Measurements from ENCODE around the gene CACNA1F.

Gene CACNA1F

DNA sequence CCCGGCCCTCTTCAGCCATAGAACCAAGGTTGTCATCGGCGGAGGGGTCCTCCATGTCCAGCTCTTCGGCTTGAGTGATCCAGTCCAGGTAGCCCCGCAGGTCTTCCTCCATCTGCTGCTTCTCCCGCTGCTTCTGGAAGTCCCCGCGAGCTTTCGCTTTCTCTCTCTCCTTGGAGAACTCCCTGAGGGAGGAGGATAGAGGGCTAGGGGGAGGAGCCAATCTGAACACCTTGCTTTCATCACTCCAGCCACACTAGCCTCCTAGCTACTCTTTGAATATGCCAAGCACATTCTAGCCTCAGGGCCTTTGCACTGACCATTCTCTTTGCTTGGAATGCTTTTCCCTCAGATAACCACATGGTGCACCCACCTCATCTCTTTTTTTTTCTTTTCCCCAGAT lies 6.2 kb downstream of the CACNA1F start:
- peaks cover 29% of the 10 kb centered on the region for H3K27me3 Mint-ChIP-seq
- peaks cover 19% of the 10 kb centered on the region for H3K4me1 Mint-ChIP-seq
- no peak for ATAC-seq
- H3K9me3 Mint-ChIP-seq, result peaks cover 6% of the 10 kb centered on the region
- no peak overlapping the region for H3K4me3 Mint-ChIP-seq
- no peaks in the 10 kb centered on the region for H3K36me3 Mint-ChIP-seq
- H3K27ac Mint-ChIP-seq, result no peak overlapping the region

DNA sequence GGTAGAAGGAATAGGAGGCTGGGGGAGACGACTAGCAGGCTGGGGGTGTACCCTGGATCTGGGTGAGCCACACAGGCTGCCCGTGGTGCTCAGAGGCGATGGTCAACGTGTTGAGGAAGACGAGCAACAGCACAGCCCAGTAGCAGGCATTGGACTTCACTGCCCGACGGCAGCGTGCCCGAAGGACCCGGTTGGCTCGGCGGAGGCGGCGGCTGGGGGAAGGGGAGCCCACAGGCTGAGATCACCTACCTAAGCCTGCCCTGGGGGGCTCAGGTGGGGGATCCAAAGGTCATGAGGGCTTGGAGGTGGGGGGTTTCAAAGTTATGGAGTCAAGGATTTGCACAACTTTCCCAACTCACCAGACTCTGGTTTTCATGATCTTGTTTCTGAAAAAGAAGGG lies 7.3 kb downstream of the CACNA1F start:
- Mint-ChIP-seq H3K27ac (no peak overlapping the region), H3K4me1 (peaks cover 12% of the 10 kb centered on the region), H3K9me3 (peaks cover 6% of the 10 kb centered on the region), H3K27me3 (peaks cover 29% of the 10 kb centered on the region), H3K36me3 (no peaks in the 10 kb centered on the region), H3K4me3 (no peak overlapping the region)
- ATAC-seq, result no peak

DNA sequence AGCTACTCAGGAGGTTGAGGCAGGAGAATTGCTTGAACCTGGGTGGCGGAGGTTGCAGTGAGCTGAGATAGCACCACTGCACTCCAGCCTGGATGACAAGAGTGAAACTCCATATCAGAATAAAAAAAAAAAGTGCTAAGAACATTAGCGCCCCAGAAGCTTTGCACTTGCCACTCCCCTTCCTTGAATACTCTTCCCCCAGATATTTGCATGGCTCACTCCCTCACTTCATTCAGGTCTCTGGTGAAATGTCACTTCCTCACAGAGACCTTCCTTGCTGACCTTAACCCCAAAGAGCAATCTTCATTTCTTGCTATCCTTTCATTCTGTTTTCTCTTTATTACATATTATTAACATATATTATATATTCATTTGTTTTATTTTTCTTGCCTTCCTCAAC lies 11.3 kb downstream of the CACNA1F start:
- no peak overlapping the region for H3K27ac Mint-ChIP-seq
- no peaks in the 10 kb centered on the region for H3K36me3 Mint-ChIP-seq
- H3K27me3 Mint-ChIP-seq, result peaks cover 29% of the 10 kb centered on the region
- no peak for ATAC-seq
- H3K9me3 Mint-ChIP-seq, result peaks cover 6% of the 10 kb centered on the region
- H3K4me1 Mint-ChIP-seq, result peaks cover 7% of the 10 kb centered on the region
- H3K4me3 Mint-ChIP-seq, result no peak overlapping the region

DNA sequence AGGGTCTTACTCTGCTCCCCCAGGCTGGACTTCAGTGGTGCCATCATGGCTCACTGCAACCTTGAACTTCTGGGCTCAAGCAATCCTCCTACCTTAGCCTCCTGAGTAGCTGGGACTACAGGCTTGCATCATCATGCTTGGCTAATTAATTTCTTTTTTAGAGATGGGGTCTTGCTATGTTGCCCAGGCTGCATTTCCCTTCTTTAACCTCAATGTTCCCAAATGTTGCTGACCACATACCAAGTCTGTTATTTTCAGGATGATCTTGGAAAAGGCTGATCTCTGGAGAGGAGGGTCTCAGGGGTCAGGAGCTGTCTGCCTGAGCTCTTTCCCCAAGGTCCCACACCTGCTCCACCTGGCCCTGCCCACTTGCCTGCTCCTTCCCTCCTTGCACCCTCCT lies 13.0 kb downstream of the CACNA1F start:
- peaks cover 36% of the 10 kb centered on the region for H3K27me3 Mint-ChIP-seq
- H3K4me3 Mint-ChIP-seq, result no peak overlapping the region
- no peaks in the 10 kb centered on the region for H3K36me3 Mint-ChIP-seq
- H3K9me3 Mint-ChIP-seq, result peaks cover 6% of the 10 kb centered on the region
- no peak overlapping the region for H3K27ac Mint-ChIP-seq
- no peak for ATAC-seq
- H3K4me1 Mint-ChIP-seq, result peaks cover 7% of the 10 kb centered on the region

DNA sequence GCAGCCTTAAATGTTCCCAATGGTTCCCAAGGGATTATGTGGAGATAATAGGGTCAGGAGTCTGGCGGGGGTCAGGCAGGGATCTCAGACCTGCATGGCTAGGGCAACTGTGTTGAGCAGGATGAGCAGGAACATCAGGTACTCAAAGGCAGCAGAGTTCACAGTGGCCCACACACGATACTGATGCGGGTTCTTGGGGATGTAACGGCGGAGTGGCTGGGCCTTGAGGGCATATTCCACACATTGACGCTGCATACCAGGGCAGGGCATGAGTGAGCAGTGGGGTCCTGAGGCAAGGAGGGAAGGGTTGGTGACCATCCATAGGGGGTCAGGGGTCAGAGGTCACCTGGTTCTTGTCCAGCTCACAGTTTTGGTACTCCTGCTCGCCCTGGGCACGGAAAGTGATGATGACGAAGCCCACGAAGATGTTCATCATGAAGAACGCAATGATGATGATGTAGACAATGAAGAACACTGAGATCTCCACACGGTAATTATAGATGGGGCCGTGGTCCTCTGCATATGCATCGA lies 18.1 kb downstream of the CACNA1F start:
- Mint-ChIP-seq H3K4me1 (no peaks in the 10 kb centered on the region), H3K9me3 (peaks cover 6% of the 10 kb centered on the region), H3K4me3 (no peak overlapping the region), H3K27ac (no peak overlapping the region), H3K36me3 (no peaks in the 10 kb centered on the region), H3K27me3 (peaks cover 8% of the 10 kb centered on the region)
- no peak for ATAC-seq

DNA sequence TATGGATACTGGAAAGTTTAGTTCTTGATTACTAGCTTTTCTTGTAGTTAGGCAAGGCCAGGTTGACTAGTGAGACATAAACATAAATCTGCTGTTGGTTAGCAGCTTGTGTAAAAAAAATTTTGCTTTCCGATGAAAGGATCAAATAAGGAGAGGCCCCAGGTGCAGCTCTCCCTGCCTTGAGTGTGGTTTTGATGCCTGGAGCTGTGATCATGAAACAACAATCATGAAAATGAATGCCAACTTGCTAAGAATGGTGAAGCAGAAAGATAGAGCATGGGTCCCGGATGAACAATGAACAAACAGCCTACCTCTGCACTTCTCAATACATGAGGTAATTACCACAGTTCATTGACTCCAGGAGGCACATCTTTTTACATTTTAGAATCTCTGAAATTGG lies 18.7 kb downstream of the CACNA1F start:
- ATAC-seq, result no peak
- Mint-ChIP-seq H3K9me3 (peaks cover 6% of the 10 kb centered on the region), H3K27me3 (peaks cover 8% of the 10 kb centered on the region), H3K27ac (no peak overlapping the region), H3K36me3 (no peaks in the 10 kb centered on the region), H3K4me3 (no peak overlapping the region), H3K4me1 (no peaks in the 10 kb centered on the region)

DNA sequence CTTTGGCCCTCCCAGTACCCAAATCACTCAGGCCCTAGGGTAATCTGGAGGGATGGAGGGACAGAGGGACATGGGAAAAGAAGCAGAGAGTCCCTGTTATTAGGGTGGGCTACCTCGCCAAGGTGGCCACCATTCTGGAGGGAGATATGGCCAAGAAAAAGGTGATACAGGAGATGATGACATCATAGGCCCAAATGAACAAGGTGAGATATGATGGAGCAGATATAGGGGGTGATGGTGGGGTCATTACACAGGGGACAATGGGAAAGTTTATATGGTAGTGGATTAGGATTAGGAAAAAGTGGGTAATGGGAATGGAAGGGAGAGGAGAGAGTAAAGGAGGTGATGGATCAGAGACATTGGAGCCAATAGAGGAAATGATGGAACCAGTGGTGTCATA lies 20.3 kb downstream of the CACNA1F start:
- no peaks in the 10 kb centered on the region for H3K4me1 Mint-ChIP-seq
- ATAC-seq, result no peak
- peaks cover 8% of the 10 kb centered on the region for H3K27me3 Mint-ChIP-seq
- H3K36me3 Mint-ChIP-seq, result no peaks in the 10 kb centered on the region
- no peak overlapping the region for H3K4me3 Mint-ChIP-seq
- no peak overlapping the region for H3K27ac Mint-ChIP-seq
- H3K9me3 Mint-ChIP-seq, result peaks cover 6% of the 10 kb centered on the region

DNA sequence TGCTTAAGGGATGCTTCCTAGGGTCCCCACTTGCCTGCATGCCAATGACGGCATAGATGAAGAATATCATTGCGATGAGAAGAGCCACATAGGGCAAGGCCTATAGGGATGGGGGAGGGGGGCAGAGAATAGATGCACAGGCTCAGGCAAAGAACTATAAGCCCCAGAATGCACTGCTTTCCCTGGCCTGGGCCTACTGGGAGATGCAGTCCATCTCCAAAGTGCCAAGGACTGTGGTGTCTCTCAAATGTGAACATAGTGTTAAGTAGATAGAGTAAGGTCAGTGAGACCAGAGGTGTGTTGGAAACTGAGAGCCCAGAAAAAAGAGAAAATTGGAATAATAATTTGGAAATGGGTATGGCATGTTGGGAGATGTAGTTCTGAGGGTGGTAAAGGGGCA lies 20.9 kb downstream of the CACNA1F start:
- H3K27me3 Mint-ChIP-seq, result peaks cover 8% of the 10 kb centered on the region
- no peak overlapping the region for H3K4me3 Mint-ChIP-seq
- no peak for ATAC-seq
- H3K9me3 Mint-ChIP-seq, result peaks cover 6% of the 10 kb centered on the region
- no peak overlapping the region for H3K27ac Mint-ChIP-seq
- H3K36me3 Mint-ChIP-seq, result no peaks in the 10 kb centered on the region
- no peaks in the 10 kb centered on the region for H3K4me1 Mint-ChIP-seq

DNA sequence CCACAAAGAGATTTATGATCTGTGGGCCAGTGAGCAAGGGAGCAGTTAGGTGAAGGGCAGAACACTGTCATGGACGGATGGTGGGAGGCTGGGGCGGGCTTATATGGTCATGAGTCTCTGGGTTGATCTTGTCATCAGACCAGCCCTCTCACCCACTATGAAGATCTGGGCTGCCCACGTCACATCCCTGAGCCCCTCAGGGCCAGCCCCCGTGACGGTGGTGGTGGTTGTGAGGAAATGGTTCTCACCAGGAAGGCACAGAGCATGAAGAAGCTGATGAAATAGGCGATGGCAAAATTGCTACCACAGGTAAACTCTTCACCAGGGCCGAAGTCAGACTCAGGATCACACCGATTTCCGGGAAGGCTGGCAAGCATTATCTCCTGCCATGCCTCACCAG lies 22.1 kb downstream of the CACNA1F start:
- H3K4me3 Mint-ChIP-seq, result no peak overlapping the region
- peaks cover 7% of the 10 kb centered on the region for H3K27me3 Mint-ChIP-seq
- ATAC-seq, result no peak
- H3K4me1 Mint-ChIP-seq, result no peaks in the 10 kb centered on the region
- H3K36me3 Mint-ChIP-seq, result no peaks in the 10 kb centered on the region
- no peak overlapping the region for H3K27ac Mint-ChIP-seq
- peaks cover 6% of the 10 kb centered on the region for H3K9me3 Mint-ChIP-seq

DNA sequence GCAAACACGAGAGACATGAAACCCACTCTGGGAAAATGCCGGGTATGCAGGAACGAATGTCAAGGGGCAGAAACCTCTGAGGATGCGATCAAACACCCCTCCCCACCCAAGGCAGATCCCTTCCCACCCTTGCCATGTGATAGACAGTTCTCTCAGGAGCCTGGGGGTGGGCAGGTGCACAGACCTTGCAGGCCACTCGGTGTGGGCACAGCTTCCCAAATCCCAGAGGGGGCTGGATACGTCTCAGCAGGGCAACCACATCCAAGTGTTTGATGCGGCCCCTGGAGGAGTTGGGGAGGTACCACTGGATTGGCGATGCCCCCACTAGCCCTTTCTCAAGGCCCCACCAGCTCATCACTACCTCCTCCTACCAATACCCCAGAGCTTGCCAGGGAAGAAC lies 22.7 kb downstream of the CACNA1F start:
- Mint-ChIP-seq H3K27me3 (no peaks in the 10 kb centered on the region), H3K4me3 (no peak overlapping the region), H3K4me1 (no peaks in the 10 kb centered on the region), H3K27ac (no peak overlapping the region), H3K36me3 (no peaks in the 10 kb centered on the region), H3K9me3 (peaks cover 6% of the 10 kb centered on the region)
- ATAC-seq, result no peak

DNA sequence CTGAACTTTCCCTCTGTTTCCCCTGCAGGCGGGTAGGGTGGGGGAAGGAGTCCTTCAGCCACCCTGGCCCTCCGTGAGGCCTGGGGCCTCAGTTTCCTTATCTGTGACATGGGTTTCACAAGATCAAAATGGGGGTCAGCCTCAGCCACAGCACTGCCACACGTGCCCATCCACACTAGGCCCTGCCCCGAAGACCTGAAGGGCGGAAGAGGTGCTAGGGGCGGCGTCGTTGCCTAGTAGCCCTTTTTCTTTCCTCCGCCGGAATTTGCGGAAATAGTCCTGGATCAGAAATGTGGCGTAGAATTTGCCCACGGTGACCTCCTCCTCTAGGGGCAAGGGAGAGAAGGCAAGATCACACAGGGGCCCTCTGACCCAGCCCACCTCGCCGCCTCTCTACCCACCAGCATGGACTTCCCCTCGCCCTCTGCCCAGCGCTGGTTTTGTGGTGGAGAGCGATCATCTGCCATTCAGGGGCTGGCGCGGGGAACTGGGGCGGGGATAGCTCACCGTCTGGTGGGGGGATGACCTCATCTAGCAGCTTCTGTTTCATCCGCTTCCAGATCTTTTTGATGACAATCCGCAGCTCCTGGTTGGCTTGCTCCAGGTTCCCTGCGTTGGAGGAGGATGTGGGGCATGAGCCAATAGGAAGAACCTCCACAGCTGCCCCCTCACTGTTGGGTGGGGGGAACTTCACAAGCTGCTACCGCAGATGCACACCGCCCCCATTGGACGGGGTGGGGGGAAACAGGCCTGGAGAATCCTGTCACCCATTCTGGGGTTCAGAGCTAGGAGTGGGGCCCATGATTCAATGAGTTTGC lies 23.5 kb downstream of the CACNA1F start:
- no peaks in the 10 kb centered on the region for H3K36me3 Mint-ChIP-seq
- no peak overlapping the region for H3K4me3 Mint-ChIP-seq
- ATAC-seq, result no peak
- H3K4me1 Mint-ChIP-seq, result no peaks in the 10 kb centered on the region
- H3K9me3 Mint-ChIP-seq, result peaks cover 6% of the 10 kb centered on the region
- H3K27ac Mint-ChIP-seq, result no peak overlapping the region
- H3K27me3 Mint-ChIP-seq, result no peaks in the 10 kb centered on the region

DNA sequence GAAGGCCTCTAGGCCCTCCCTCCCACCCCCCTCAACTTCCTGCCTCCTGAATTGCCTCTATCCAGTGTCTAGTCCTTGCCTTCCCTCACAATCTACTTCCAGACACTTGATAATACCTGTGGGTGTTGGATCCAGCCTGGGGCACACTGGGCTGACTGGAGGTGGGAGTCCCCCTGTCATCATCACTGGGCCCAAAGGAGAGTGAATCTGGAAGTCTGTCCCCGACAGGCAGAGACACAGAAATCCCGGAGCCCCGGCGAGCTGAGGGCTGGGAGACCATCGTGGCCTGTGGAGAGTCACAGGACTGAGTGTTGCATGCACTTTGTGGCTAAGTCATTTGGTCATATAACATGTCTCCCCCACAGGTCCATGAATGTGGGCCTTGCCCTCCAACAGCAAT lies 24.7 kb downstream of the CACNA1F start:
- Mint-ChIP-seq H3K27ac (no peak overlapping the region), H3K4me3 (no peak overlapping the region), H3K4me1 (no peaks in the 10 kb centered on the region), H3K9me3 (peaks cover 6% of the 10 kb centered on the region), H3K36me3 (no peaks in the 10 kb centered on the region), H3K27me3 (no peaks in the 10 kb centered on the region)
- ATAC-seq, result no peak

DNA sequence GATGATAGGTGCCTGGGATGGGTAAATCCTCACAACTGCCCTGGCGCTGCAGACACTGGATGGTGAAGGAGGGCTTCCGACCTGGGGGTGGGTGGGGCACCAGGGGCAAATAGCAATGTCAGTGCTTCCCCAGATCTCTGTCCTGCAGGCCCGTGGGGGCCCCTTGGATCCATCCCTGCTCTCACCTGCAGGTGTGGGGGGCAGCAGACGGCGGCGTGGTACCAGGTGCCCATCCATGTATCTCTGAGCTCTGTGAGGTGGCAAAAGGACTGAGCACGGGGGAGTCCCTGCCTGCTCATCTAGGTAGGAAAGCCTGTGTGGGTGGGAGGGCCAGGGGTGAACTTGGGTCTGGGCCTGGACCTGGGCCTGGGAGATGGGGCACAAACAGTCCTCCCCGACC lies 26.6 kb downstream of the CACNA1F start:
- Mint-ChIP-seq H3K4me1 (no peaks in the 10 kb centered on the region), H3K4me3 (no peak overlapping the region), H3K27ac (no peak overlapping the region), H3K27me3 (no peaks in the 10 kb centered on the region), H3K9me3 (no peaks in the 10 kb centered on the region), H3K36me3 (no peaks in the 10 kb centered on the region)
- ATAC-seq, result no peak

DNA sequence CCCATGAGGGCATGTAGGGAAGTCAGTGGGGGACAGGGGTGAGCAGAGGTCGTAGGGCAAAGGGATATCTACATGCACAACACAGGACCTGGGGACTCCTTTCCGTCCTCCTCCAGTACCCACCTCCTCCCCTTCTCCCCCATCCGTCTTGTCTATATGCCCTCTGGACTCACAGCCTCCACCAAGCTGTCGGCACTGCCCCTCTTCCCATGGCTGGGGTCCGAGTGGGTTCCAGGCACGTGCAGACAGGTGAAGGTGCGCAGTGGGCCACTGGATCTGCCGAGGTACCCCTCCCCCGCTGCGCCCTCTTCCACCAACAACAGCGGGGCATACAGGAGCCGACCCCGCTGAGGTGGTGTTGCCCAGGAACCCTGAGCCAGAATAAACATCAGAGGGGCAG lies 27.7 kb downstream of the CACNA1F start:
- H3K36me3 Mint-ChIP-seq, result no peaks in the 10 kb centered on the region
- no peak overlapping the region for H3K27ac Mint-ChIP-seq
- no peaks in the 10 kb centered on the region for H3K27me3 Mint-ChIP-seq
- peaks cover 5% of the 10 kb centered on the region for H3K4me1 Mint-ChIP-seq
- H3K9me3 Mint-ChIP-seq, result no peaks in the 10 kb centered on the region
- ATAC-seq, result no peak
- H3K4me3 Mint-ChIP-seq, result no peak overlapping the region

DNA sequence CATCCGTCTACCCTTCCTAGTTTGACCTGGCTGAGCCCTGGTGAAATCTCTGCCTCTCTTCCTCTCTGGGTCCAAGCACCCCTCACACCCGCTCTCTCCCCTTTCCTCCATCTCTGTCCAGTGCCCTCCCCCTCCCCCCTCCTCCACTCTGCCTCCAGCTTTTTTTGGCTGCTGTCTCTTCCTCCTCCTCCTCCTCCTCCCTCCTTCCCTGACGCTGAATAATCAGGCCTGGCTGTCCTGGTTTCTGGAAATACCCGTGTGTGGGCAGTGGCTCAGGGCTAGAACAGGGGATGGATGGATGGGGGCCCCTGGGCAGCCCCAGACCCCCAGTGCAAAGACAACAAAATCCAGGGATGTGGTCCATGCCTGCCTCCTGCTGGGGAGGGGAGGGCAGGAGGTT lies 28.4 kb downstream of the CACNA1F start:
- no peak overlapping the region for H3K4me3 Mint-ChIP-seq
- H3K36me3 Mint-ChIP-seq, result no peaks in the 10 kb centered on the region

DNA sequence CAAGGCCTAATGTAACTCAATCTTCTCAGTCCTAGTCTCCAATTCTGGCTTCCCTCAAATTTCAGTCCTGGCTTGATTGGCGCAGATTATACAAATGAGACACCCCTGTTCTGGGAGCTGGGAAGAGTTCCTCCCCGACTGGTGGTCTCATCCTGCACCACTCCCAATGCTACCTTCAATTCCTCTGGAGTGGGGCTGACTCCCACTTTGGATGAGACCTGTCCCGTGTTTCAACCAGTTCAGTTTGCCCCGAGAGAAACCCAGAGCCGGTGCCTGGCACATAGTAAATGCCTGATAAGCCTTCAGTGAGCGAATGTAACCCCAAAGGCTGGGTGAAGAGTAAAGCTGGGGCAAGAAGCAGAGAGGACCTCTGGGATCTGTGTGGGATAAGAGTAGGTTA lies 29.1 kb downstream of the CACNA1F start:
- Mint-ChIP-seq H3K27ac (no peak overlapping the region), H3K36me3 (no peaks in the 10 kb centered on the region), H3K27me3 (no peaks in the 10 kb centered on the region), H3K4me3 (no peak overlapping the region), H3K4me1 (peaks cover 10% of the 10 kb centered on the region), H3K9me3 (no peaks in the 10 kb centered on the region)
- ATAC-seq, result no peak

More for the DNA sequence above, 28.4 kb downstream of the CACNA1F start:
- ATAC-seq, result no peak
- Mint-ChIP-seq H3K27ac (no peak overlapping the region), H3K9me3 (no peaks in the 10 kb centered on the region), H3K4me1 (peaks cover 6% of the 10 kb centered on the region), H3K27me3 (no peaks in the 10 kb centered on the region)
